Heart right ventricle (tissue), 16 donors: ENCODE results near the gene OXTR. TPM values are rescaled to one million over a fixed set of nuclear protein-coding genes. Genes with fewer than 3 reads are reported as not detected.

Experiments used
- ATAC-seq, 8 donors: fragments of 200-7000 bp; cut with Tn5 transposase; one replicate each; pipeline ENCODE4 v1.9.1; 2020; ENCODE audit warnings: mild to moderate bottlenecking in 8 of 8, moderate library complexity in 8 of 8, moderate number of reproducible peaks in 1 of 8
- DNase-seq, 2 donors: peaks; one replicate each; pipeline ENCODE4 v3.0.0-alpha.2; 2020
- H3K27ac ChIP-seq, 10 donors: fragments of 200-600 bp; sonication (generic) in 2 of 10; one replicate each; pipeline versions ENCODE4 v1.5.0 to v1.8.0; 2020 to 2022; ENCODE audit warnings: mild to moderate bottlenecking in 3 of 10
- H3K27me3 ChIP-seq, 7 donors: fragments of 200-600 bp; one replicate each; pipeline ENCODE4 v1.8.0; 2021 to 2022; ENCODE audit warnings: mild to moderate bottlenecking in 2 of 7
- H3K36me3 ChIP-seq, 9 donors: fragments of 200-600 bp; sonication (generic) in 1 of 9; one replicate each; pipeline versions ENCODE4 v1.5.0 to v1.8.0; 2020 to 2022; ENCODE audit warnings: mild to moderate bottlenecking in 2 of 9
- H3K4me1 ChIP-seq, 9 donors: fragments of 200-600 bp; sonication (generic) in 1 of 9; one replicate each; pipeline versions ENCODE4 v1.5.0 to v1.8.0; 2020 to 2022; ENCODE audit warnings: mild to moderate bottlenecking in 4 of 9
- H3K4me3 ChIP-seq, 10 donors: fragments of 200-600 bp; sonication (generic) in 2 of 10; one replicate each; pipeline versions ENCODE4 v1.5.0 to v1.8.0; 2020 to 2022; ENCODE audit warnings: mild to moderate bottlenecking in 7 of 10, moderate library complexity in 2 of 10
- H3K9me3 ChIP-seq, 11 donors: fragments of 200-600 bp in 10 of 11; sonication (generic) in 2 of 11; one replicate each; pipeline versions ENCODE4 v1.5.0 to v1.8.0; 2013 to 2022; ENCODE audit warnings: mild to moderate bottlenecking in 2 of 11, control low read depth in 1 of 11, moderate library complexity in 1 of 11
- CTCF ChIP-seq, 9 donors: fragments of 200-600 bp; sonication (generic) in 2 of 9; IDR thresholded peaks; one replicate each; pipeline versions ENCODE4 v1.5.0 to v1.8.0; 2021 to 2022; ENCODE audit warnings: antibody characterized with exemption in 9 of 9, mild to moderate bottlenecking in 5 of 9, moderate library complexity in 1 of 9
- WGBS, 2 donors: extraction: QIAGEN DNeasy Blood & Tissue Kit; methylation state at CpG; one replicate each; pipeline ENCODE4 v1.1.7; 2013; ENCODE audit warnings: inconsistent platforms in 1 of 2; 5-methylcytosine and 5-hydroxymethylcytosine counted together
- intact Hi-C, 10 donors: fragments of 100-400 bp; cut with DNase I; formaldehyde crosslinking; loops; one replicate each; pipeline versions ENCODE4 v1.11.1 to v1.14.2; 2022
- polyA plus RNA-seq, 2 donors: library from polyadenylated mRNA; stranded (reverse); fragments of 200-250 nt; gene quantifications; one replicate each; pipeline ENCODE4 v1.2.3, GENCODE V29; 2013
- total RNA-seq, 10 donors: library from RNA; stranded (reverse); fragmentation: NEBNext Ultra II Directional in 3 of 10; extraction: Animal tissue kit (Norgen Biotek cat#: 25700) in 3 of 10; gene quantifications; one replicate each; pipeline versions ENCODE4 v1.2.1 to v1.2.4, GENCODE V29; 2021 to 2023
- donor health status: Arrhythmogenic right ventricular cardiomyopathy.
- donor health status: ischemic (EF 13 %, LVEDD 7.1; RV severe dilation, severe dysfunction).
- donor health status: healthy with polysubstance abuse.
- donor health status: DM: no; HTN: yes; CAD: no.
- donor health status: DM: no; HTN: no; CAD: no.
- donor health status: ischemic (EF 25% LVEDD 6.9; RV normal size, moderate dysfunction).
- donor health status: ischemic (EF 25% LVEDD 5.7; RV mildly dilated, moderate dysfunction).
- donor health status: healthy.
- donor health status: DM: yes; HTN: yes; CAD: no.
- donor health status: Ischemic cardiomyopathy.
- donor health status: ischemic (EF 35%, LVEDD 5.7; RV mildly dilated, moderate dysfunction).
- donor health status: nonischemic (EF 11% LVEDD 7.7; RV severe dilation, severe dysfunction).
- donor health status: DM: yes; HTN: yes; CAD: no.
- donor health status: PGD.
- donor health status: ischemic (EF 29% LVEDD 5.4; RV normal size, mild dysfunction).
- donor health status: nonischemic (EF 23%, LVEDD 6.1; RV moderate dilation, normal function).

The OXTR gene
- total and polyA plus RNA-seq, 12 donors = 0.12 to 0.49 (median 0.21) TPM; not detected in 2

GRCh38 chr3:8743021-8743601 lies 26.3 kb downstream of the OXTR start:
- Histone ChIP-seq H3K4me3 (no peak overlapping the region), H3K4me1 (peaks cover 0 to 30% (median 18%) of the 10 kb centered on the region in 9 donors), H3K27ac (no peak overlapping the region), H3K27me3 (no peaks in the 10 kb centered on the region), H3K9me3 (no peaks in the 10 kb centered on the region), H3K36me3 (peaks cover 0 to 3% (median 0%) of the 10 kb centered on the region in 9 donors)
- ATAC-seq = no peak
- TF ChIP-seq CTCF (IDR thresholded peaks at IDR 0.05) = no peak
- DNase-seq = no peak
- intact Hi-C loops = no loop called here
- 50 to 71% methylated on average over 6 of the region's 6 CpGs for WGBS, 2 donors

GRCh38 chr3:8741581-8742261 lies 27.7 kb downstream of the OXTR start:
- TF ChIP-seq CTCF (IDR thresholded peaks at IDR 0.05) = no peak
- H3K4me1 ChIP-seq = peaks cover 0 to 30% (median 18%) of the 10 kb centered on the region in 9 donors
- no peaks in the 10 kb centered on the region for H3K9me3 ChIP-seq
- DNase-seq (peak in 1 of 2 donors; percentile 58), ATAC-seq (peak; percentile 66 to 92 (median 78))
- H3K27me3 ChIP-seq = no peaks in the 10 kb centered on the region
- H3K27ac ChIP-seq = peak overlapping the region in 6 of 10 donors; percentile 22 to 64 (median 48)
- 6 to 8% methylated on average over 13 of the region's 13 CpGs for WGBS, 2 donors
- H3K4me3 ChIP-seq = peak overlapping the region in 2 of 10 donors; percentile 1 to 12
- intact Hi-C loops = no loop called here
- peaks cover 0 to 3% (median 0%) of the 10 kb centered on the region in 9 donors for H3K36me3 ChIP-seq

- H3K36me3 ChIP-seq = no peaks in the 10 kb centered on the region
- ATAC-seq = no peak
- H3K27ac ChIP-seq = no peak overlapping the region
- H3K4me1 ChIP-seq = peaks cover 0 to 43% (median 18%) of the 10 kb centered on the region in 9 donors
- H3K4me3 ChIP-seq = no peak overlapping the region
- 89 to 91% methylated on average over 5 of the region's 5 CpGs for WGBS, 2 donors
- intact Hi-C loops = loop anchor here in 1 of 10 donors (10.0 kb wide), 1 partner anchor 75 kb away; no protein-coding TSS in a partner anchor
- H3K27me3 ChIP-seq = no peaks in the 10 kb centered on the region
- no peaks in the 10 kb centered on the region for H3K9me3 ChIP-seq
- no peak for TF ChIP-seq CTCF (IDR thresholded peaks at IDR 0.05)
- no peak for DNase-seq
Observed at GRCh38 chr3:8739757-8740504, 29.5 kb downstream of the OXTR start.

GRCh38 chr3:8738639-8739038 lies 30.8 kb downstream of the OXTR start:
- Histone ChIP-seq H3K36me3 (no peaks in the 10 kb centered on the region), H3K27me3 (no peaks in the 10 kb centered on the region), H3K27ac (no peak overlapping the region), H3K4me1 (peaks cover 0 to 43% (median 18%) of the 10 kb centered on the region in 9 donors), H3K4me3 (no peak overlapping the region), H3K9me3 (no peaks in the 10 kb centered on the region)
- 62 to 65% methylated on average over 3 of the region's 3 CpGs for WGBS, 2 donors
- intact Hi-C loops = loop anchor here in 1 of 10 donors (10.0 kb wide), 1 partner anchor 74 kb away; no protein-coding TSS in a partner anchor
- DNase-seq (no peak), ATAC-seq (no peak)
- no peak for TF ChIP-seq CTCF (IDR thresholded peaks at IDR 0.05)
